ENCODE measurements around the gene FREM2. TPM values are rescaled to one million over a fixed set of nuclear protein-coding genes. Genes with fewer than 3 reads are reported as not detected.

FREM2 gene
- total and polyA plus RNA-seq, 2 donors (not counting 3 experiments of a cell fraction or from before 2014, with no cell fraction given) = under 0.01 TPM; not detected in 1

DNA sequence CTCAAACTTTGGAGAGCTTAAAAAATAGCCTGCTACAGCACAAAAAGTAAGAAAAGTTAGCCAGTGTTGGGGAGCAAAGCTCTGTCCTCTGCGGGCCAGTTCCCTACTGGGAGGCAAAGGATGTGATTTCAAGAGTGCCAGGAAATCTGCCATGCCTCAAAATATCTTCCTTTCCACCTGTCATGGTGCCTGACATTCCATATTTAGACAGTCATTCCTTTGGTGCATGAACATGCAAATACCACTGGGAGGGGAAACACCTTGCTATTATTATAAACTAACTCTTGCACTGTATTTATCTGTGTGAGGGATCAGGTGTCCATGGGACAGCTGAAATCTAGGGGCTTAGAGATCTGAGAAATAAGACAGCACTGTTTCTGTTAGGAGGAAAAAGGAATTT, 10.3 kb downstream of the FREM2 start:
- H3K36me3 ChIP-seq (ENCODE audit: control insufficient read depth in 2 of 2, extremely low read depth in 1 of 2, insufficient read depth in 2 of 2, low read length in 2 of 2) = no peaks in the 10 kb centered on the region
- no peak overlapping the region for H2AFZ ChIP-seq (ENCODE audit: low read depth, low read length)
- no peaks in the 10 kb centered on the region for H3K4me1 ChIP-seq (ENCODE audit: control insufficient read depth, extremely low read depth, insufficient read depth, low read length)
- TF ChIP-seq FOS (IDR thresholded peaks at IDR 0.05; ENCODE audit: borderline replicate concordance, insufficient read depth, low read length) (no peak), JUN (IDR thresholded peaks at IDR 0.05; ENCODE audit: borderline replicate concordance, insufficient read depth, insufficient read length, low read depth) (no peak), POLR2AphosphoS5 (IDR thresholded peaks at IDR 0.05; ENCODE audit: insufficient read depth, low read depth, low read length) (no peak), EZH2 (IDR thresholded peaks at IDR 0.05; ENCODE audit: borderline replicate concordance, low read depth, low read length, severe bottlenecking) (no peak), POLR2A (IDR thresholded peaks at IDR 0.05; ENCODE audit: low read depth, low read length) (no peak), MYC (IDR thresholded peaks at IDR 0.05; ENCODE audit: low read depth, low read length) (no peak), GATA2 (IDR thresholded peaks at IDR 0.05; ENCODE audit: insufficient read depth, insufficient read length, low read depth, low read length) (no peak)
- DNase-seq (ENCODE audit: low read depth, low spot score) = no peak
- H3K4me3 ChIP-seq (replicated peaks in 1 of 3; ENCODE audit: insufficient read depth in 1 of 3, low read depth in 1 of 3, low read length in 3 of 3) = no peak overlapping the region
- no peaks in the 10 kb centered on the region for H3K9me3 ChIP-seq (replicated peaks; ENCODE audit: control insufficient read depth, insufficient read depth, low read length)
- ChIA-PET CTCF (interaction anchor here (1.2 kb wide), 1 partner anchor 12 kb away, joined by 3 read pairs; no protein-coding TSS in a partner anchor), POLR2A (no interaction called here)
- dilution Hi-C loops (cut with MboI; ENCODE audit: extremely low pct_ligation_motif_present, low sequenced_read_pairs) = no loop called here
- no peak overlapping the region for H3K9ac ChIP-seq (replicated peaks; ENCODE audit: extremely low read depth, insufficient read depth, low read length)
- no peak overlapping the region for H3K4me2 ChIP-seq (ENCODE audit: insufficient read depth, low read length)
- no peaks in the 10 kb centered on the region for H3K79me2 ChIP-seq (ENCODE audit: control insufficient read depth, insufficient read depth, low read length)
- BruUV-seq (replicated peaks) = no TSS peak
- no peaks in the 10 kb centered on the region for H3K9me1 ChIP-seq (replicated peaks; ENCODE audit: control insufficient read depth, extremely low read depth, insufficient read depth, low read length)
- intact Hi-C loops (cut with micrococcal nuclease) = no loop called here
- no peaks in the 10 kb centered on the region for H3K27me3 ChIP-seq (ENCODE audit: control insufficient read depth in 2 of 2, insufficient read depth in 2 of 2, low read length in 2 of 2)
- no peak overlapping the region for H3K27ac ChIP-seq (ENCODE audit: insufficient read depth, low read depth, low read length)
- no peaks in the 10 kb centered on the region for H4K20me1 ChIP-seq (replicated peaks; ENCODE audit: control insufficient read depth, extremely low read depth, insufficient read depth, low read length)
- no peak for FAIRE-seq

DNA sequence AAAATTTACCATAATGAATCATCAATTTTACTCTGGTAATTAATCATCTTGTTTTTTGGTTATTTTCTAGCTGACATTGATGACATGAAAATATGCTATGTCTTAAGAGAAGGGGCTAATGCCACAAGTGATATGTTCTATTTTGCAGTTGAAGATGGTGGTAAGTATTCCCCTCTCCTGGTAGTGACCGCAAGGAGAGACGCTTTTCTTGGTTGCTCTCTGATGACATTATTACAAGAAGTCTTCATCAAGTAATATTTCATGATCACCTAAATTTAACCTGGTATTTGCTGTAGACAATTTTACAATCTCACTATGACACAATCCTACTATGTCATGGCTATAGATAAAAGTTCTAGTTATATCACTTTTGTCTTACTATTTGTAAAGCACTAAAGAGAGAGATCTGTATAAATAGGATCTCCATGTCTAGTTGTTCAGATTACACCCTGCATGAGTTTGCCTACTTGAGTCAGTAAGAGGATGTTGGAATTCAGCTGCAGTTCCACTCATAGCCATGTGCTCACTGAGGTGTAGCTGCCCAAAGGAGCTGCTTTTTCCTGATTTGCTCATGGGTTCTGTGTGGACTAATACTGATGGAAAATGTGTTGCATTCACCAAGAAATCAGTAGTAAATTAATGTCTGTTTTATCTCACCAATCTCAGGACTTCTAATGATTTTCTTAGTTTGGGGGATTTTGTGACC, 10.9 kb downstream of the FREM2 start:
- Histone ChIP-seq H3K27ac (ENCODE audit: insufficient read depth, low read depth, low read length) (no peak overlapping the region), H3K9ac (replicated peaks; ENCODE audit: extremely low read depth, insufficient read depth, low read length) (no peak overlapping the region), H3K27me3 (ENCODE audit: control insufficient read depth in 2 of 2, insufficient read depth in 2 of 2, low read length in 2 of 2) (no peaks in the 10 kb centered on the region), H2AFZ (ENCODE audit: low read depth, low read length) (no peak overlapping the region), H4K20me1 (replicated peaks; ENCODE audit: control insufficient read depth, extremely low read depth, insufficient read depth, low read length) (no peaks in the 10 kb centered on the region), H3K36me3 (ENCODE audit: control insufficient read depth in 2 of 2, extremely low read depth in 1 of 2, insufficient read depth in 2 of 2, low read length in 2 of 2) (no peaks in the 10 kb centered on the region), H3K4me3 (replicated peaks in 1 of 3; ENCODE audit: insufficient read depth in 1 of 3, low read depth in 1 of 3, low read length in 3 of 3) (no peak overlapping the region), H3K4me1 (ENCODE audit: control insufficient read depth, extremely low read depth, insufficient read depth, low read length) (no peaks in the 10 kb centered on the region), H3K9me3 (replicated peaks; ENCODE audit: control insufficient read depth, insufficient read depth, low read length) (no peaks in the 10 kb centered on the region), H3K9me1 (replicated peaks; ENCODE audit: control insufficient read depth, extremely low read depth, insufficient read depth, low read length) (no peaks in the 10 kb centered on the region), H3K79me2 (ENCODE audit: control insufficient read depth, insufficient read depth, low read length) (no peaks in the 10 kb centered on the region), H3K4me2 (ENCODE audit: insufficient read depth, low read length) (no peak overlapping the region)
- ChIA-PET CTCF (interaction anchor here (1.2 kb wide), 1 partner anchor 12 kb away, joined by 3 read pairs; no protein-coding TSS in a partner anchor), POLR2A (no interaction called here)
- DNase-seq (ENCODE audit: low read depth, low spot score) = no peak
- no TSS peak for BruUV-seq (replicated peaks)
- TF ChIP-seq EZH2 (IDR thresholded peaks at IDR 0.05; ENCODE audit: borderline replicate concordance, low read depth, low read length, severe bottlenecking) (no peak), POLR2A (IDR thresholded peaks at IDR 0.05; ENCODE audit: low read depth, low read length) (no peak), MYC (IDR thresholded peaks at IDR 0.05; ENCODE audit: low read depth, low read length) (no peak), GATA2 (IDR thresholded peaks at IDR 0.05; ENCODE audit: insufficient read depth, insufficient read length, low read depth, low read length) (no peak), POLR2AphosphoS5 (IDR thresholded peaks at IDR 0.05; ENCODE audit: insufficient read depth, low read depth, low read length) (no peak), CTCF (IDR thresholded peaks at IDR 0.05; ENCODE audit: extremely low read depth in 1 of 2, insufficient read depth in 1 of 2, low read depth in 1 of 2, low read length in 2 of 2) (no peak), FOS (IDR thresholded peaks at IDR 0.05; ENCODE audit: borderline replicate concordance, insufficient read depth, low read length) (no peak), JUN (IDR thresholded peaks at IDR 0.05; ENCODE audit: borderline replicate concordance, insufficient read depth, insufficient read length, low read depth) (no peak)
- TF ChIP-seq, protein P1, sequence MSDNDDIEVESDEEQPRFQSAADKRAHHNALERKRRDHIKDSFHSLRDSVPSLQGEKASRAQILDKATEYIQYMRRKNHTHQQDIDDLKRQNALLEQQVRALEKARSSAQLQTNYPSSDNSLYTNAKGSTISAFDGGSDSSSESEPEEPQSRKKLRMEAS (IDR thresholded peaks at IDR 0.05; ENCODE audit: insufficient read depth, insufficient read length) = no peak
- dilution Hi-C loops (cut with MboI; ENCODE audit: extremely low pct_ligation_motif_present, low sequenced_read_pairs) (no loop called here), intact Hi-C loops (cut with micrococcal nuclease) (no loop called here)
- FAIRE-seq = no peak

Data from endothelial cell of umbilical vein (primary cell).